Sigmoid colon (tissue), 7 donors: ENCODE data around the gene NKX2-3. TPM values are rescaled to one million over a fixed set of nuclear protein-coding genes. Genes with fewer than 3 reads are reported as not detected.

Experiments
- DNase-seq: peaks from one replicate; pipeline ENCODE4 v3.0.0-alpha.2; 2019
- H3K27ac ChIP-seq, 4 donors: fragments of 200-600 bp; sonication (generic); one replicate each; pipeline ENCODE4 v1.5.1; 2016 to 2019; ENCODE audit warnings: mild to moderate bottlenecking in 1 of 4
- H3K27me3 ChIP-seq, 3 donors: fragments of 200-600 bp; sonication (generic); one replicate each; pipeline ENCODE4 v1.5.1; 2019; ENCODE audit warnings: mild to moderate bottlenecking in 1 of 3
- H3K36me3 ChIP-seq, 4 donors: fragments of 200-600 bp; sonication (generic); one replicate each; pipeline ENCODE4 v1.5.1; 2016 to 2019
- H3K4me1 ChIP-seq, 4 donors: fragments of 200-600 bp; sonication (generic); one replicate each; pipeline ENCODE4 v1.5.1; 2017 to 2019
- H3K4me3 ChIP-seq, 4 donors: fragments of 200-600 bp; sonication (generic); one replicate each; pipeline ENCODE4 v1.5.1; 2017 to 2019; ENCODE audit warnings: mild to moderate bottlenecking in 2 of 4, moderate library complexity in 1 of 4
- H3K9me3 ChIP-seq, 4 donors: fragments of 200-600 bp in 3 of 4; sonication (generic) in 3 of 4; one replicate each; pipeline versions ENCODE4 v1.5.1 to v1.6.1; 2013 to 2019
- EP300 ChIP-seq, 4 donors: sonication (generic); formaldehyde crosslinking; IDR thresholded peaks; one replicate each; pipeline ENCODE4 v1.6.1; 2017; ENCODE audit warnings: antibody characterized with exemption in 4 of 4
- POLR2A ChIP-seq, 2 donors: fragments of 450-650 bp; IDR thresholded peaks; one replicate each; pipeline ENCODE4 v1.6.1; 2016; ENCODE audit warnings: antibody characterized with exemption in 2 of 2, mild to moderate bottlenecking in 2 of 2, moderate library complexity in 2 of 2
- POLR2AphosphoS5 ChIP-seq, 4 donors: sonication (generic); formaldehyde crosslinking; IDR thresholded peaks; one replicate each; pipeline ENCODE4 v1.6.1; 2017; ENCODE audit warnings: antibody characterized with exemption in 4 of 4
- WGBS, 2 donors: extraction: QIAGEN DNeasy Blood & Tissue Kit; methylation state at CpG; one replicate each; pipeline ENCODE4 v1.1.7; 2013; 5-methylcytosine and 5-hydroxymethylcytosine counted together
- intact Hi-C: fragments of 100-400 bp; cut with DNase I; formaldehyde crosslinking; loops from one replicate; pipeline ENCODE4 v1.15.1; 2023
- polyA plus RNA-seq, 3 donors: library from polyadenylated mRNA; stranded (reverse); fragments of 200-250 nt; gene quantifications; one replicate each; pipeline ENCODE4 v1.2.3, GENCODE V29; 2013
- total RNA-seq, 4 donors: library from RNA; depleted of rRNA; stranded (reverse); fragments of >200 nt; gene quantifications; one replicate each; pipeline ENCODE4 v1.1.0, GENCODE V29; 2016
- TF ChIP-seq, protein P1 (sequence below), 4 experiments: fragments of 450-650 bp in 3 of 4; fragments of 200-600 bp in 1 of 4; IDR thresholded peaks; one replicate each; pipeline ENCODE4 v1.5.1; 2016 to 2019; ENCODE audit warnings: antibody characterized with exemption in 4 of 4, mild to moderate bottlenecking in 3 of 4, moderate library complexity in 2 of 4
- donor health status: healthy with polysubstance abuse.
- donor health status: Bipolar disorder and iron deficiency.
- donor health status: healthy.

The NKX2-3 gene
- total and polyA plus RNA-seq, 7 donors = 5.8 to 49.9 (median 32.4) TPM

DNA sequence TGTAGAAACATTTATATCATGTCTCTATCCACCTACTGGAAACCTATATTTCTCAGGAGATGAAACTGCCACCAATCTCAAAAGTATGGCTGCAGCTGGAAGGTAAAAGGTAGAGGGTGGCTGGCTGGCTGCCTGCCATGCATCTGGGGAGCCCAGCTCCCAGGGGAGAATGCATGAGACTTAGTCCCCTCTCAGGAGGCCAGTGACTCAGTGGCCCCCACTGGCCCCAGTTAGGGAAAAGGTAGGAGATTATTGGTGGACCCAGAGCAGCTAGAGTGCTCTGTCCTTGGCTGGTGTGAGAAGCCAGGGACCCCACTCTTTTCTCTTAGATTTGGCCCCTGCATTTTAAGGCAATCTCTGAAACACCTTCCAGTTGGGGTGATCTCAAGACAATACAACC, 6.8 kb upstream of the NKX2-3 start:
- Histone ChIP-seq H3K27ac (peak overlapping the region in 3 of 4 donors; percentile 94 to 95 (median 94)), H3K36me3 (no peaks in the 10 kb centered on the region), H3K4me3 (no peak overlapping the region), H3K27me3 (no peaks in the 10 kb centered on the region), H3K4me1 (peaks cover 0 to 66% (median 60%) of the 10 kb centered on the region in 4 donors), H3K9me3 (no peaks in the 10 kb centered on the region)
- TF ChIP-seq EP300 (IDR thresholded peaks at IDR 0.05) (no peak), POLR2AphosphoS5 (IDR thresholded peaks at IDR 0.05) (no peak), POLR2A (IDR thresholded peaks at IDR 0.05) (no peak)
- TF ChIP-seq, protein P1, sequence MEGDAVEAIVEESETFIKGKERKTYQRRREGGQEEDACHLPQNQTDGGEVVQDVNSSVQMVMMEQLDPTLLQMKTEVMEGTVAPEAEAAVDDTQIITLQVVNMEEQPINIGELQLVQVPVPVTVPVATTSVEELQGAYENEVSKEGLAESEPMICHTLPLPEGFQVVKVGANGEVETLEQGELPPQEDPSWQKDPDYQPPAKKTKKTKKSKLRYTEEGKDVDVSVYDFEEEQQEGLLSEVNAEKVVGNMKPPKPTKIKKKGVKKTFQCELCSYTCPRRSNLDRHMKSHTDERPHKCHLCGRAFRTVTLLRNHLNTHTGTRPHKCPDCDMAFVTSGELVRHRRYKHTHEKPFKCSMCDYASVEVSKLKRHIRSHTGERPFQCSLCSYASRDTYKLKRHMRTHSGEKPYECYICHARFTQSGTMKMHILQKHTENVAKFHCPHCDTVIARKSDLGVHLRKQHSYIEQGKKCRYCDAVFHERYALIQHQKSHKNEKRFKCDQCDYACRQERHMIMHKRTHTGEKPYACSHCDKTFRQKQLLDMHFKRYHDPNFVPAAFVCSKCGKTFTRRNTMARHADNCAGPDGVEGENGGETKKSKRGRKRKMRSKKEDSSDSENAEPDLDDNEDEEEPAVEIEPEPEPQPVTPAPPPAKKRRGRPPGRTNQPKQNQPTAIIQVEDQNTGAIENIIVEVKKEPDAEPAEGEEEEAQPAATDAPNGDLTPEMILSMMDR (IDR thresholded peaks at IDR 0.05) = no peak
- DNase-seq = no peak
- intact Hi-C loops = no loop called here

DNA sequence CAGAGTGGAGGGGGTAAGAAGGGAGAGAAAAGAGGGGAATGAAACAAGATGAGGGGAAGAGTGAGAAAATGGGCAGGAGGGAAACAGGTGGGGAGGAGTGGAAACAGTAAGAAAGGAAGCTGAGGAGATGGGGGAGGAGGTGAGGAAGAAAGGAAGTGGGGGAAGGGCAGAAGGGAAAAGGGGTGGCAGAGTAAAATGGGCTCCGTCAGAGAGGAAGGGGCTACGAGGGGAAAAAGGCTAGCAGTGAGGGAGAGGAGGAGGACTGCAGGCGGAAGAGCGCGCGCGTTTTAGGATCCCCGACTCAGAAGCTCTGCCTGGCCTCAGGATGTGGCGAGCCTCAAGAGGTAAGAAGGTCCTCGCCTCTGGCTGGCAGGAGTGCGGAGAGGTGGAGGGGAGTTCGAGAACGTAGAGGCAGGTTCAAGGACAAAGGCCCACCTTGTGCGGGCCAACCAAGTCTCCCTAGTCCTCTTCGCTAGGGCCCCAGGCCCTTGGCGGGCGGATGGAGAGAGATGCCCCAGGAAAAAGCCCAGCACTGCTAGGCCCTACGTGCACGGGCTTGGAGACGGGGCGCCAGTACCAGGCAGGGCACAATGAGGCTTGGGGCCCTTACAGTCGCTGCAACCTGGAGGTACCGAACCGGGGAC, 5.8 kb upstream of the NKX2-3 start:
- TF ChIP-seq EP300 (IDR thresholded peaks at IDR 0.05) (no peak), POLR2AphosphoS5 (IDR thresholded peaks at IDR 0.05) (no peak), POLR2A (IDR thresholded peaks at IDR 0.05) (no peak)
- TF ChIP-seq, protein P1 (IDR thresholded peaks at IDR 0.05) = no peak
- Histone ChIP-seq H3K4me3 (peak overlapping the region; percentile 70 to 80 (median 78)), H3K27ac (peak overlapping the region in 3 of 4 donors; percentile 94 to 95 (median 94)), H3K27me3 (no peaks in the 10 kb centered on the region), H3K4me1 (peaks cover 0 to 57% (median 54%) of the 10 kb centered on the region in 4 donors), H3K9me3 (no peaks in the 10 kb centered on the region), H3K36me3 (no peaks in the 10 kb centered on the region)
- WGBS, 2 donors = 35 to 56% methylated on average over 24 of the region's 24 CpGs
- intact Hi-C loops = no loop called here
- no peak for DNase-seq

DNA sequence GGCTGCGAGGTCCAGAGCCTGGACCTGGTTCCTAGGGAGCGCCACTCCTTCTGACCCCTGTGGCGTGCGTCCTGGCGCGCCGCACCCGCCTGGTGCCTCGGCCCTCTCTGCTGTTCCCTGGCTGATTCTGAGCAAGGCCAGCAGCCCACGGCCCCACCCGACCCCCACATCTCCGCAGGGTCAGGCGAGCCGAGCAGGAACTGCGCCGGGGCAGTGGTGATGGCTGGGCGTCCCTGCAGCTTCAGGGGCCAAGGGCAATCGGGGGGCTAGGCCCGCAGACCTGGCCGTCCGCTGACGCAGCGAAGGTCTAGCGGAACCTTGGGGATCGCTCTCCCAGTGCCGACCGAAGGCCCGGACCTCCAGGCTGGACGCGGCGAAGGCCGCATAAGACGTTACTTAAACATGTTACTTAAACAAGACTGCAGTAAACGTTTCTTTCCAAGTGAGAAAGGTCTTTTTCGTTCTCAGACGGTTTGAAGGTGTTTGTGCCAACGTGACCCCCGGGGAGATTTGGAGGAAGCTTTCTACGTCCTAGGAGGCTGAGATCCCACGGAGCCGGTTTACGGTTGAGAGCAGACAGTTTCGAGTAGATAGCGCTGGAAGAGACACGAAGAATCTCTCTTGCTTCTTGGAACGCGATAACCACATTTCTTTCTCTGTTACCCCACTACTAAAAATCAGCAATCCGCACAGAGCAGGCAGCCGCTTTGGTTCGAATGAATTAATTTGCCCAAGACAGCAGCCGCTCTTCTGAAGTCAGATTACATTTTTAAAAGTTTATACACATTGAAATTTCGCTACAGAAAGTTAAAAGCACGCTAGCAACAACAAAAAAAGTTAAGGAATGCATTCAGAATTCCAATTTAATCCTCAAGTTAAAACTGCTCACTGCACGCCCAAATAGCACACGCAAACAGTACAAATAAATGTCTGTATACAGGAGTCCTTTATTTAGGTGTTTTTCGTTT, 4.9 kb upstream of the NKX2-3 start:
- no peak for DNase-seq
- 15 to 28% methylated on average over 56 of the region's 56 CpGs for WGBS, 2 donors
- no peaks in the 10 kb centered on the region for H3K9me3 ChIP-seq
- no peaks in the 10 kb centered on the region for H3K36me3 ChIP-seq
- H3K27me3 ChIP-seq = no peaks in the 10 kb centered on the region
- H3K27ac ChIP-seq = peak overlapping the region in 3 of 4 donors; percentile 94 to 95 (median 94)
- H3K4me3 ChIP-seq = peak overlapping the region; percentile 70 to 80 (median 78)
- H3K4me1 ChIP-seq = peaks cover 0 to 52% (median 46%) of the 10 kb centered on the region in 4 donors
- intact Hi-C loops = no loop called here
- TF ChIP-seq POLR2AphosphoS5 (IDR thresholded peaks at IDR 0.05) (peak in 3 of 4 donors; percentile 6 to 18 (median 16)), EP300 (IDR thresholded peaks at IDR 0.05) (no peak)

DNA sequence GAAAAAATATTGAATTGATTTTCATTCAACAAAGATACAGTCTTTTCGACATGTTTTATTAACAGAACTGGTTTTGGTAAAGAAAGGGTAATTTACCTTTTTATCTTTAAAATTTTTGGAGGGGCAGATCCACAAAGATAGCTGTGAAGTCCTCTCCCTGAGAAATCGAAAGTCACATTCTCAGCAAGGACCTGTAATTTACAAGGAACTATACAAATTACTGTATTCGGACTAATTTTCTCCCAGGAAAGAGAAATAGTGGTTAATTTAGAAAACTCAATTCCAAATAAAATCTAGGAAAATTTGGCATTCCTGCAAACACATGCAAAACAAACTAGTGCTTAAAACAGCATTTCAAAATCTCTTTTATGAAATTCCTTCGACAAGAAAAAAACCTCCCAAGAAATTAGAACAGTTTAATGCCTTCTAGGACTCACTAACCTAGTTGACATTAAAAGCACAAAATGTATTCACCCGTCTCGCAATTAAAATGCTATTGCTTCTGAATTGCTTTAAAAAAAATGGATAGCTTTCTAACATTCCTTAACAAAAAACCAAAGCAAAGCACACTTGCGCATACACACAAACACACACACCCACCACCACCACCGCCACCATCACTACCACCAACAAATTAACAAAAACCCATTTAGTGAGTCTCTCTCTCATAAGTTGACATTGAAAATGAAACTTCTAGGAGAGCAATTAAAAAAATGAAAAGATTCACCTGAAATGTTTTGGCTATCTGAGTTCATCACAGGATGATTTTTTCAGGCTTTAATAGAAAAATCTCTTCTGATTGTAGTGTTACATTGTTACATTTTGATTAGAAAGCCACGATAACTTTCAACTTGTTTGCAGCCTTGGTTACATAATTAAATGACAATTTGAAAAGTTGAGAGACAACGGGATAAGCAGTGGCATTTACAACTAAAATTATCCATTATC, 4.0 kb upstream of the NKX2-3 start:
- H3K27ac ChIP-seq = peak overlapping the region in 3 of 4 donors; percentile 94 to 95 (median 94)
- intact Hi-C loops = no loop called here
- no peaks in the 10 kb centered on the region for H3K9me3 ChIP-seq
- peaks cover 3 to 44% (median 38%) of the 10 kb centered on the region in 4 donors for H3K4me1 ChIP-seq
- TF ChIP-seq, protein P1 (IDR thresholded peaks at IDR 0.05) = no peak
- no peak for TF ChIP-seq POLR2A (IDR thresholded peaks at IDR 0.05)
- no peak for TF ChIP-seq POLR2AphosphoS5 (IDR thresholded peaks at IDR 0.05)
- no peak for TF ChIP-seq EP300 (IDR thresholded peaks at IDR 0.05)
- peak overlapping the region; percentile 70 to 80 (median 78) for H3K4me3 ChIP-seq
- 12 to 14% methylated on average over 10 of the region's 10 CpGs for WGBS, 2 donors
- peaks cover 0 to 4% (median 0%) of the 10 kb centered on the region in 3 donors for H3K27me3 ChIP-seq
- H3K36me3 ChIP-seq = no peaks in the 10 kb centered on the region
- DNase-seq = no peak
